Esophagus mucosa (tissue), 1 donor: Measurements from ENCODE around the gene RTCB. TPM values are rescaled to one million over a fixed set of nuclear protein-coding genes. Genes with fewer than 3 reads are reported as not detected.
"Not testable (repeated sequence)": the region's sequence is repeated elsewhere in the genome, so short reads cannot be mapped to it uniquely, and the experiment has no call there.

Experiments used
- ATAC-seq: fragments of 200-7000 bp; cut with Tn5 transposase; one replicate; pipeline ENCODE4 v1.9.1; 2020
- total RNA-seq: library from RNA; stranded (reverse); gene quantifications from one replicate; pipeline ENCODE4 v1.2.4, GENCODE V29; 2023
- donor health status: DM: yes; HTN: yes; CAD: no.

RTCB gene
- total RNA-seq, 1 donor from 2014 or later, result 50.3 TPM

DNA sequence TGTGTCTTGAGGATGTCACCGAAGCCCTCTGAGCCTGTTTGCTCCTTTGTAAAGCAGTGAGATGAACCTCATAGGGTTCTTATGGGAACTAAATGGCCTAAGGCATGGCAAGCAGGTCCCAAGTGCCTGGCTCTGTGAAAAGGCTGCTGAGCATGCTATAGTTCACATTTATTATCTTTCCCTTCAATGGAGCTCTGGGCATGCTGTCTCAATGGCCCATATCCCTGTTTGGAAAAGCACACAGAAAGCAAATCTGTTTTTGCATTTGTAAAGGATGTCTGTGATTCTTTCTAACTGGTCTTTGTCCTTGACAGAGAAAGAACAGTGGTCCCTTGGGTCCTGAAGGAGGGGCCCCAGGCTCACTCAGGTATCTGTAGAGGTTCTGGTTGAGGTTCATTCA lies 26.4 kb downstream of the RTCB start:
- no peak for ATAC-seq

DNA sequence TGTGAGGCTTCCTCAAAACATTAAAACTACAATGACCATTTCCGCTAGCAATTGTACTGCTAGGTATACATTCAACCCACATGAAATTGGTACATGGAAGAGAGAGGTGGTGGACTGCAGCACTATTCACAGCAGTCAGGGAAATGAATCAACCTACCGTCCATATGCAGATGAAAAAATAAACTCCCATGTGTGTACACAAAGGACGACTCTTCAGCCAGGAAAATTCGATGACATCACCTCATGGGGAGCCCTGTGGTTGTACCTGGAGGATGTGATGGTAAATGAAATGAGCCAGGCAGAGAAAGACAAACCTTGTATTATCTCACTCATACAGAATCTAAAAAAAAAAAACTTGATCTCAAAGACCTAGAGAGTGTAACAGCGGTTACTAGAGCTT lies 31.1 kb downstream of the RTCB start:
- no peak for ATAC-seq

DNA sequence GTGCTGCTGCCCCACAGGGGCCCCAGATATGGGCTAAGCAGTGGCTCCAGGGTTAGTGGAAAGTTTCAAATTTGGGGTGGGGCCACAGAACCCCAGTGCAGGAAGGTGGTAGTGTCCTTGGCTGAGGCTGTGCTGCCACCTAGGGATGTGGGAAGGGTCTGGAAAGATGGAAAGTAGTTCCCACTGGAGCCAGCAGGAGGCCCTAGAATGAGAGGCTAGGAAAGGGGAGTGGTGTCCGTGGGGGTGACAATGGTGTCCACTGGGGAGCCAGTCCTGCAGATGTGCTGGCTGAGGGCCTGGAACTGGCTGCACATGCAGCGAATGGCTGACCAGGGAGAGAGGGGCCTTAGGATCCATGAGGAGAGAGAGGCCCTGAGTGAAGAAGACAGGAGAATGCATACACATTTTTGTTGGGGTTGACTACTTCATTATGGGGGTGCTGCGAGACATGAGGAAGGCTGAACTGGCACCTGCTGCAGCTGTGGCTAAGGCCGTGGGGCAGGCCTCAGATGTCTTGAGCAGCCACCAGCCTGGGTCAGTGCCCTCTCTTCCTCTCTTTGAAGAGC lies 33.3 kb downstream of the RTCB start:
- peak; percentile 64 for ATAC-seq

DNA sequence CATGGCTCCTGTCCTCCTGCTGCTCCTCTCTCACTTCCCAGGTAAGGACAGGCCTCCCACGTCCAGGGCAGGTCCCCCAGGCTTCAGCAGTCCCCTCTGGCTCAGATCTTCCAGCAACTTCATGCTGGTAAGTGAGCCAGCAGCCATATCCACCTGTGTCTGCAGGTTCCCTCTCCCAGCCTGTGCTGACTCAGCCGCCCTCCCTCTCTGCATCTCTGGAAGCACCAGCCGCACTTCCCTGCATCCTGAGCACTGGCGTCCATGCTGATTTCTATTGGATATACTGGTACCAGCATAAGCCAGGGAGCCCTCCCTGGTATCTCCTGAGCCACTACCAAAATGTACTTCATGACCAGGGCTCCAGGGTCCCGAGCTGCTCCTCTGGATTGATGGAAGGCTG lies 35.4 kb downstream of the RTCB start:
- no peak for ATAC-seq

DNA sequence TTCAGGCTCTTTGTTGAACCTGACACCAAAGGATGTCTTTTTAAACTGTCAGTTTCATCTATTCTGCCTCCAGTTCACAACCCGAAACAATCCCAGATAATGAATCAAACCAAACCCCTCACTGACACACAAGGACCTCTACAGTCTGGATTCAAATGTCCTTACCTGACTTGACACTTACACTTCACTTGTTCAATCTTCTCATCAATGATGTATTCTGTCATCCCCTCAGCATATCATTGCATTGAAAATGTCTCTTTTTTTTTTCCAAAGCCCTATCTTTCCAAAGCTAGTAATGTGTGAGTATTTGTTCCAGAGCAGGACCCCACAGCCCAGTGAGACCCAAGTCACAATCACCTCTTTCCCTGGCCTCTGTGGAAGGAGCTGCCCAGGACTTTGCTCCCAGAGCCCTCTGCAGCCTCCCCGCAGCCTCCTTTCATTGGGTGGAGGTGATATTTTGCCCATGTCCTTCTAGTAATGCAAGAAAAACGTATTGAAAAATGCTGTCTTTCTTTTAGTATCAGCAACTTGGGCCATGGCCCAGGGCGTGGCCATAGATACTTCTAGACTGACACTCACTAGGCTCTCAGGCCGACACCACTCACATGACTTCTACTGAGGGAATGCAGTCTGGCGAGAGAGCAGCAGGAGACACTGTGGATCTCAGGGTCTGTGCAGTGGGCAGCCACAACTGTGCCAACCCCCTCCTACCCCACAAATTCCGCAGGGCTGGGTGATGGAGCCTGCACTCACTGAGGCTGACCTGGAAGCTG lies 36.2 kb downstream of the RTCB start:
- ATAC-seq, result peak; percentile 29

DNA sequence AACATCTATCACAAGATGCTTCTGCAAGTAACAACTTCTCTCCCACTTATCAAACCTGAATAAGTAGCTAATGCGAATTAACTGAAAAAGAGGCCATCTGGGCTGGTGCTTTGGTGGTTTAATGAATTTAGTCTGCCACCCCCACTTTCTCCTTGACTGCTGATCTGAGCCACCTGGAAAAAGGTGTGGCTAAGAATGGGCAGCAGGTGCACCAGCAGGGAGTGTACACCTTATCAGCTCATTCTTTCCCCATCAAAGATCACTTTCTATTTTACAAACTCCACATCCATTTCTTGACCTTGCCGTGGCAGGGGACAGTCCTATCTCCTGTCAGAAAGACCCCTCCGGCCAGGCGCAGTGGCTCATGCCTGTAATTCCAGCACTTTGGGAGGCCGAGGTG lies 47.8 kb downstream of the RTCB start:
- no peak for ATAC-seq

DNA sequence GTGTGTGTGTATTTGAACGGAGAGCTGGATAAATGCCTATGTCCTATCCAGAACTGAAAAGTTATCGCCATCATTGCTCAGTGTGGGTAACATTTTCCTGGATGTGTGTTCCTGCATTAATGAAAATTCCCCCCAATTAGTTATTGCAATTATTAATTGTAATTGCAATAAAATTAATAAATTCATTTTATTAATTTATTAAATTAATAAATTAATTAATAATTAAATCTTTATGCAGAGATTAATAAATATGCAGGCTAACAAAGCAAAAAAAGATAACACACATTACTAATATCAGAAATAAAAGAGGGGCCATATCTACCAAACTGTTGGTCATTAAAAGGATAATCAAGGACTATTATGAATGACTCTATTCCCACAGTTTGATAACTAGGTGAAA lies 50.8 kb downstream of the RTCB start:
- ATAC-seq, result no peak

DNA sequence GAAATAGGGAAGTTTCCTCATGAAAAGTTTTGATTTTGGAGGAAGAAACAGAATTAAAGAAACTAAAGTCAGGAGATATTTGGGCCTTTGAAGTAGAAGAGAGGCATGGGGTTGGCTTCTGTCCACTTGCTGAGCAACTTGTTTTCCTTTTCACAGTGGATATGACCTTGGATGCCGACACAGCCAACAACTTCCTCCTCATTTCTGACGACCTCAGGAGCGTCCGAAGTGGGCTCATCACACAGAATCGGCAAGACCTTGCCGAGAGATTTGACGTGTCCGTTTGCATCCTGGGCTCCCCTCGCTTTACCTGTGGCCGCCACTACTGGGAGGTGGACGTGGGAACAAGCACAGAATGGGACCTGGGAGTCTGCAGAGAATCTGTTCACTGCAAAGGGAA lies 52.0 kb downstream of the RTCB start:
- not testable (repeated sequence) for ATAC-seq

DNA sequence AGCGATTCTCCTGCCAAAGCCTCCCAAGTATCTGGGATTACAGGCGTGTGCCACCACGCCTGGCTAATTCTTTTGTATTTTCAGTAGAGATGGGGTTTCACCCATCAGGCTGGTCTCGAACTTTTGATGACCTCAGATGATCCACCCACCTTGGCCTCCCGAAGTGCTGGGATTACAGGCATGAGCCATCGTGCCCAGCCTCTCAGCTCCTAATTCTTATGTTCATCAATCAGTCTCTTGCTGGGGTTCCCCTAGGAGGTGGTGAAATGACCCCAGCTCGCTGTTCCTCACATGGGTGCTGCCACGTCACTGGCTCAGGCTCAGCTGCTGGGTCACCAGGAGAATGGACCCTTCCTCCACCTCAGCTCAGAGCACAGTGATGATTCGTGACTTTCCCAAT lies 54.5 kb downstream of the RTCB start, which contains the start of gene RFPL3:
RFPL3 (plus strand) TSS at position 301 of the 400 bp plus-strand sequence. CDS start 205 bp downstream, outside the sequence.
- ATAC-seq, result not testable (repeated sequence)

DNA sequence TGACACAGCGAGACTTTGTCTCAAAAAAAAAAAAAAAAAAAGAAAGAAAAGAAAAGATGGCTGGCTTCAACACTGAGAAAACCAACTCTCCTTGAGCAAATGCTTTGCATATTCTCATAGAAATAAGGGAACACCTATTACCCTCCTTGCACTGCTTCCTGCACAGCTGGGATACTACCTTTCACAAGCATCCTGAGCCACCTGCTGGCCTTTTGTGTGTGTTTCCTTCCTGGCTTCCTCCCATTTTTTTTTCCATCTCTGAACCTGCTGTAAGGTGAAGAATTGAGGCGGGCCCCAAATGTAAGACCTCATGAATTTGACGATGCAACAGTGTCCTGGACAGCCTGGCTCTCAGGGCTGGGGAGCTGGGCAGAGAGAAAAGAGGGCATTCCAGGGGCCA lies 56.3 kb downstream of the RTCB start:
- ATAC-seq, result no peak

DNA sequence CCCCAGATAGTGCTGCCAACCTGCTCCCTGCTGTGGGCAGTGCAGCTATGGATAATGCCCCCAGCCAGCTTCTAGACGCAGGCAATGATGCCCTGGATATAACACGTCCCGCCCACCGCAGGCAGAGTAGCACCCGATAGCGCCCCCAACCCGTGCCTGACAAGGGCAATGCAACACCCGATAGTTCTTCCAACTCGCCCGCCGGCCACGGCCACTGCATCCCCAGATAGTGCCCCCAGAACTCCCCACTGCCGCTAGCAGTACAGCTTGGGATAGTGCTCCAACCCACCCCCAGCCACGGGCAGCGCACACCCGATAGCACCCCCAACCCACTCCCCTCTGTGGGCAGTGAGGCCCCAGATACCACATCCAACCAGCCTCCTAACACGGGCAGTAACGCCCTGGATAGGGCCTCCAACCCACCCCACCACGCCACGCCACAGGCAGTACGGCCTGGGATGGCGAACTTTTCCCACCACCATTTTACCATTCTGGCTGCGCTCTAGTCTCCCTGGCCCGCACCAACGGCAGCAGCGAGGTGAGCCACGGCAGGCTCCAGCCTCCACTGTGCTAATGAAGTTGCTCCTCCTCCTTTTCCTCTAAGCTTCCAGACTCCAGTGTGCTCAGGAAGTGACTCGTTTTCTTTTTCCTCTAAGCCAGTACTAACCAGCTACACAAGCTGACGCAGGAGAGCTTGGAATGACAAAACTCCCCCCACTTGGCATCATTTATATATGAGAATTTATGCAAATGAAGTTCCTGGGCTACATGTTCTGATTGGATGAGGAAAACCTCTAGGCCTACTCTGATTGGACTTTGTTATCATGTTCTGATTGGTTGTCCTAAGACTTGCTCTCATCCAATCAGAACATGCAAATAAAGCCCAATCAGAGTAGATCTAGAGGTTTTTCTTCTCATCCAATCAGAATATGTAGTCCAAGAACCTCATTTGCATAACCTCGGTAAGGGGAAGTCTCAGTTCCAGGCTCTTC lies 57.4 kb downstream of the RTCB start:
- no peak for ATAC-seq

DNA sequence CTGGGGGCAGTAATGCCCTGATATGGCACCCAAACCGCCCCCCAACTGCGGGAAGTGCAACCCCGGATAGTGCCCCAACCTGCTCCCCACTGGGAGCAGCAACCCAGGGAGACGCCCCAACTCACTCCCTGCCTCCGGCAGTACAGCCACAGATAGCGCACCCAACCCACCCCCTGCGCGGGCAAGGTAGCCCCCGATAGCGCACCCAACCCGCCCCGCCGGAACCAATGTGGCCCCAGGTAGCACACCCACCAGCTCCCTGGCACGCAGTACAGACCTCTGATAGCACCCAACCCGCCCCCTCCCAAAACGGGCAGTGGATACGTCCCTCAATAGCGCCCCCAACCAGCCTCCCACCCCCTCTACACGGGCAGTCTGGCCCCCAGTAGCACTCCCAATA lies 58.2 kb downstream of the RTCB start:
- ATAC-seq, result no peak

DNA sequence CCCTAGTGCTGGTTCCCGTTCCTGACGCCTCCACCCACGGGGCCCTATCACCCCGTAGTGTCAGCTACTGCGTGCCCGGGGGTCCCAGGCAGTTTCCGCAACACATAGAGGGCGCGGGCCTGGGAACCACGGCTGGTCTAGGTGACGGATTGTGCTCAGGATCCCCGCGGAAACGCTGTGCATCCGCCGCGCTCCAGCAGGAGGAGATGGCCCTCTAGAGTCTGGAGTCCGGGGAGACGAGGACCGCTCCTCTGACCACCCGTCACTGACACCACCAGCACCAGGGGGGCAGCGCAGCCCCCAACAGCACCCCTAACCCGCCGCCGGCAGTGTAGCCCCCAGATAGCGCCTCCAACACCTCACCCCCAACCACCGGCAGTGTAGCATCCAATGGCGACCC lies 58.8 kb downstream of the RTCB start:
- ATAC-seq, result no peak

DNA sequence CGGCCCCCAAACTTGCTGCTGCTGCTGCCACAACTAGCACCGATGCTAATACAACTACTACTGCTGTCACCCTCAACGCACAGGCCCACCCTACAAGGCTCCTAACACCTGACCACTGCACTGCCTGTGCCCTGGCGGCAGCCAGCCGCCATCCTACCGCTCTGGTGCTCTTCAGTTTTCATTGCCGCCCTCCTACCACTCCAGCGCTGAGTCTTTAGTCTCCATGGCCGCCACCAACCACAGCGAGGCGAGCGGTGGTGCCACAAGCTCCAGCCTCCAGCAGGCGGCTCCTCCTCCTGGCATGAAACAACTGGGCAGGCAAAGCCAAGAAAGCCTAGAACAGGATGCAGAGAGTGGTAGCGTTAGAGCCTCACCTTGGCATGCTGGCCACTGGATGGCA lies 59.4 kb downstream of the RTCB start:
- ATAC-seq, result no peak

DNA sequence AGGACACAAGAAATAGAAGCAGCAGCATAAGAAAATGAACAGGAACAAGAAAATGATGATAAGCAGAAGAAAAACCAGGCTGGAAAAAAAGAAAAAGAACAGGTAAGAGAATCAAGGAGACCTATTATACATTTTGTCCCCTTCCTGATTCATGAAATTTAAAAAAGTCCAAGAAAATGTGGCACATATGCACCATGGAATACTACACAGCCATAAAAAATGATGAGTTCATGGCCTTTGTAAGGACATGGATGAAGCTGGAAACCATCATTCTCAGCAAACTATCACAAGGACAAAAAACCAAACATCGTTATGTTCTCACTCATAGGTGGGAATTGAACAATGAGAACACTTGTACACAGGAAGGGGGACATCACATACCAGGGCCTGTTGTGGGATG lies 60.2 kb downstream of the RTCB start:
- not testable (repeated sequence) for ATAC-seq

DNA sequence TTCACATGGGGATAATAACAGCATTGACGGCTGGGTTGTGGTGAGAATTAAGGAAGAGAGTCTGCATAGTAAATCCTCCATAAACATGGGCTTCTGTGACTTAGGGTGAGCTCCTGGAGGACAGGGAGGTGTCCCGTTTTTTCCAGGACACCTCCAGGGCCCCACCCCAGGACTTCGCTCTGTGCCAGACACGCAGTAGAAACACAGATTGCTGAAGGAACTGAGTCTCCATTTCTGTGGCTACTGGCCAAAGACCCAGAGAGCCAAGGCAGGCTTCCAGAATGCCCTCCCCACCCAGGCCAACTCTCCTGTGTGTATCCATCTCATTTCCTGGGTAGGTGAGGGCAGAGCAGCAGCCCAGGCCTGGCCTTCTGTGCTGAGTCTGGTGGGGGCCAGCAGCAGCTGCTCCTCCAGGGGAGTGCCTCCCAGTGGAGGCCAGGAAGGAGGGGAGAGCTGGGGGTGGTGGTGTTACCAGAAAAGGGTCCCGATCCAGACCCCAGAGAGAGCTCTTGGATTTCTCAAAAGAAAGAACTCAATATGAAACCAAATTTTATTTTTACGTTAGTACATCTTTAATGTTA lies 63.9 kb downstream of the RTCB start:
- no peak for ATAC-seq

DNA sequence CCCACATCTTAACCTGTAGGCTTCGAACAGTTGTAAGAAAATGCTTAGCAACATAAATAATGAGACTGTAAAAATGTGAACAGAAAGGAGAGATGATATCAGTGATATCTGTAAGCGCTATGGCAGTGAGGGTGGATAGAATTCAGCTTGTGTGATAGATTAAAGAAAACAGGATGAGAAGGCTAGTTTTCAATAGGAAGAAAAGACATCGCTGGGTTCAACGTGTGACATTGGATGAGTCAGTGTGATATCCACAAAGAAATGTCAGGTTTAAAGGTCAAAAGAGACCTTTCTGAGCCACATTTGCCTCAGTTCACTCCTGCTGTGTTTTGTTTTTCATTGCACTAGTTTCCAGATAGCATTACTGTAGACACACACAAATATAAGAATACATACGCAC lies 68.1 kb downstream of the RTCB start:
- no peak for ATAC-seq

DNA sequence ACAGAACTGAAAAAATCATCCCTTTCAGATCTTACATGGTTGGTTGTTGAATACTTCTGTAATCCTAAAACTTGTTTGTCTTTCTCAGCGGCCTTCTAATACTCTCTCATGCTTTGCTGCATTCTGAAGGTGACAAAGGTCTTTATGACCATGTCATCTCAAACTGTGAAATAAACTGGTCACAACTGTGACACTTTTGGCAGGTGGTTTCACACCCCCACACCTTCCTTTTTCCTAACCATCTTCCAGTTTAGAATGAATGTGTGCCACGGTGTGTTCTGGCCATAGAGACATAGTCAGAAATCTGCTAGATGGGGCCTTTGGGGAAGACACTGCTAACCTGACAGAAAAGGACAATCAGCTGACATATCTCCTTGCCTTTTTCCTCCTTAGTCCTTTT lies 69.1 kb downstream of the RTCB start:
- ATAC-seq, result no peak

DNA sequence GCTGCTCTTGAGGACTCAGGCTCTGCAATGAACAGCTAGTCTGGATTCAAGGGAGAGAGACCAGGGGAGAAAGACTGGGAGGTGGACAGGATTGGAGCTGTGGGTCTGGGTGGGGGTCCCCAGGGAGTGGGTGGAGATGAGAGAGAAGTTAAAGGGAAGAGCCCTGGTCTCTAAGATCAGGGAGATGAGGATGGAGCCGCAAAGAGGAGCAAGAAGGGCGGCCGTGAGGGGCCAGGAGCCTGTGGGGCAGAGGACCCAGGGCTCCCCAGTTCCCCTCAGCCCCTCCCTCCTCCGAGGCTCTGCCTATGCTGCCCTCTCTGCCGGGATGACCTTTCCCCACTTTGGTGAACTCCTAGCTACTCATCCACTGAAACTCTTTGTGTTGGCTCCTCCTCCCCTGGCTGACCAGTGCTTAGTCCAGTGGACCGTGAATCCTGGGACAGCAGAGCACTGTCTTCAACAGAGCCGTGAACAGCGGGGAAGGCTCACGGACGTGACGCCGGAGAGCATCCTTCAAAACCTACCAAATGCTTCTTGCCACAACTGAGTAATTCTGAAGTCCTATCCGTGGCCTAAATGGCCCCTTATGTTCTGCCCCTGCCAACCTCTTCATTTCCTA lies 70.8 kb downstream of the RTCB start:
- no peak for ATAC-seq

DNA sequence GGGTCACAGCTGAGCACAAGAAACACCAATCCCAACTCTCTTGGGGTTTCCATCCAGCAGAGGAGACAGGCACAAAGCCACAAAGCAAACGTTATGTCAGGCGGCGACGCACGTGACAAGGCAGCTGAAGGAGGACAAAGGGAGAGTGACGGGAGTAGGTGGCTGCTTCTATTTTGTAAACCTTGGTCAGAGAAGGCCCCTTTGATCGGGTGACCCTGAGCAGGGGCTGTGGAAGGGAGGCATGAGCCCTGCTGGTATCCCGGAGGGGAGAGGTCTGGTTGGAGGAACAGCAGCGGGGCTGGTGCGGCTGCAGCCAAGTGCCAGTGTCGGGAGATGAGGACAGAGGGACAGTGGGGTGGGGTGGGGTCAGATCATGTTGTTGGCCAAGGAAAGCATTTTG lies 71.6 kb downstream of the RTCB start:
- no peak for ATAC-seq

DNA sequence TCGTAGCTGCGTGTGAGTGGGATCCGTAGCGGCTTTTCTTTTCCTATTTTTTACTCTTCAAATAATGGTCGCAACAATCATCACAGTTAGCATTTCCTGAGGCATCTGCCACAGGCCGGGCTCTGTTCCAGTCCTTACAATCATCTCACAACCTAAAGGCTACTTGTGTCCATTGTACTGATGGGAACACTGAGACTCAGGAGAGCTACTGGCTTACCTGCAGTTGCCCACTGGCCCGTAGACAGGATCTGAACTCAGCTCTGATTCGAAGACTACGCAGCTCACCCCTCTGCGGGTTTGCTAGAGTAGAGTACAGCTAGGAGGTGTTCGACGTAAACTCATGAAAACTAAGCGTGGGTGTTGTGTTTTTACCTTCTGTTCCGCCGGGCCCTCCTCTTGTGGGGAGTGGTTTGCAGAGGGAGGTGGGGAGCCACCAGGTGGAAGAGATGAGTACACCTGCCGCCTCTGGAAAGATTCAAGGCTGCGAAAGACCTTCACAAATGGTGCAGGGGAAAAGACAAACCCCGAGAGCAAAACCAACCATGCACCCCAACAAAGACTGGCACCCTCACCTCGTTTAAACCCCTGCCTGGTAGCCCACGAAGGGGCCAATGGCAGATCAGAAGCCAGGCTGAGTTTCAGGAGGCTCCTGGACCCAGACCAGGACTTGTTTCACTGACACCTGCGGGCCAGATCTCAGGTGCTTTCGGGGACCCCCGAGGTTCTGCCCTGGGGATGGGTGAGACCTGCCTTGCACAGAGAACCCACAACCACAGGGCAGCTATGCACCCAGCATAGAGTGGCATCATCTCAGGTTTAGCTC lies 72.6 kb downstream of the RTCB start:
- ATAC-seq, result no peak

DNA sequence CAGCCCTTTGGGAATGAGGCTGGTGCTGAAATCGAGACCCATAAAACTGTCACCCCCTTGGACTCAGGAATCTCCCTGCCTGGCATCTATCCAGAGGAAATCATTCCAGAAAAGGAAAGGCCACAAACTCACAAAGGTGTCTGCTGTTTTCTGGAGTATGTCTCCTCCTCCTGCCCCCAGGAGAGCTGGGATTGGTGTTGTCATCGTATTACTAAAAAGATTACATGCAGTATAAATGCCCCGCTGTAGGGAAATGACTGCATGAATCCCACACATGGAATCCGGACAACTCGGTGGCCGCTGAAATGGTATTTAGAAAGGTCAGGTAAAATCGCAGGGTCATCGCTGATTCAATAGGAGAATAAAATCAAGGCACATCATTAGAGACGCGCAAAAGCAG lies 73.3 kb downstream of the RTCB start:
- ATAC-seq, result no peak
